AG04450 (cell line): ENCODE results near the gene NDOR1. TPM values are rescaled to one million over a fixed set of nuclear protein-coding genes. Genes with fewer than 3 reads are reported as not detected.

Source experiments
- CTCF ChIA-PET: fragments of 300-600, 350-600 bp; formaldehyde crosslinking; extraction: SDS; loops from one replicate; lab custom pipeline; 2022; ENCODE audit warnings: antibody characterized with exemption, inconsistent platforms; lab: Charles Lee
- POLR2A ChIA-PET: fragments of 350-600 bp; formaldehyde crosslinking; extraction: SDS; loops from one replicate; lab custom pipeline; 2021; ENCODE audit warnings: antibody characterized with exemption, inconsistent platforms; lab: Yijun Ruan, JAX
- DNase-seq: peaks from one replicate; pipeline ENCODE4 v3.0.0-alpha.2; 2011; ENCODE audit warnings: low read depth, low spot score
- H3K27ac ChIP-seq: one replicate; pipeline ENCODE4 v1.5.1; 2012; ENCODE audit warnings: low read depth, low read length, control low read depth
- H3K27me3 ChIP-seq: one replicate; pipeline ENCODE4 v1.6.0; 2012; ENCODE audit warnings: low read length; ENCODE audit not compliant: control insufficient read depth, insufficient read depth
- H3K4me3 ChIP-seq: 2 replicates; pipeline ENCODE4 v1.5.1; 2011; ENCODE audit warnings: mild to moderate bottlenecking, low read depth, low read length, control low read depth
- H3K9me3 ChIP-seq: 2 replicates; pipeline ENCODE4 v1.5.1; 2012; ENCODE audit warnings: low read length; ENCODE audit not compliant: control insufficient read depth, insufficient read depth
- CTCF ChIP-seq: IDR thresholded peaks from 2 replicates; pipeline ENCODE4 v1.5.1; 2011; ENCODE audit warnings: low read depth, low read length, control low read depth, inconsistent platforms
- polyA plus RNA-seq: library from polyadenylated mRNA; depleted of rRNA; stranded (reverse); fragments of >200 nt; gene quantifications from 2 replicates; pipeline ENCODE4 v1.2.3, GENCODE V29; 2011

The NDOR1 gene
- polyA plus RNA-seq, 1 experiment: 2.8 TPM

DNA sequence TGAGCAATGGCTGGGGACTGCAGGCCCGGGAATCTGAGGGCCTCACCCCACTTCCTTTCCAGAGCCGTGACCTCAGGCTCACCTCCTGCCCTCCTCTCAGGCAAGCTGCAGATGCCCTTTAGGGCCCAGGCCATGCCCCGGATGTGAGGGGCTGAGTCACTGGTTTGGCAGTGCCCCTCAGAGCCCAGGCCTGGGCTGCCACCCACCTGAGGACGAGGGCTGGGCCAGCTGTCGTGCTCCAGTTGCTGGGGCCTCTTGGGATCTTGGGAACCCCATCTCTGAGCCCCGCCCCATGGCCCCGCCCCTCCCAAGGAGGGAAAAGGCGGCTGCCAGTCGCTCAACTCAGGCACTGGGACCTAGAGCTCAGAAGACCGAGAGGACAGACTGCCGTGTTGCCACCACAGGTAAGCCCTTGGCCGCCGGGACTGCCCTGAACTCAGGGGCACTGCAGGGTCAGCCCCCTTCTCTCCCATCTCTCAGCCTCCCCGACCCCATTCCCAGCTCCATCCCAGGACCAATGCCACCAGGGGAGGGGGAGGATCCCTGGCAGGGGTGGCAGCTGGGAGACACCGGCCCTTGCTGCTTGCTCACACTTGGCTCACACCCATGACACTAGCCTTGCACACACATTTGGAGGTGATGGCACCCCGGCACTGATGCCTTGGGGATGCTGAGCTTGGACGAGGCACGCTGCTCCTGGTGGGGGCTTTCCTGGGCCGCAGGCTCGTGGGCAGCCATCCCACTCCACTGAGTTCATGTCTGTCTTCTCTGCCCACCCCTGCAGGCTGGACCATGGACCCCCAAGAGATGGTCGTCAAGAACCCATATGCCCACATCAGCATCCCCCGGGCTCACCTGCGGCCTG is 19.6 kb downstream of the NDOR1 start, which contains the start of gene CYSRT1:
CYSRT1 (plus strand) TSS at position 345 of the 865 bp plus-strand sequence; CDS start at position 793, 448 bp downstream.
- no peak for TF ChIP-seq CTCF
- Histone ChIP-seq H3K27ac (no peak within 1 kb of the TSS), H3K9me3 (no peaks in the 10 kb centered on the region; the same call in 1 of the 2 replicates), H3K4me3 (peak within 1 kb of the TSS; percentile 80), H3K27me3 (no peaks in the 10 kb centered on the region)
- no peak for DNase-seq
- CTCF ChIA-PET: interaction anchor here (3.7 kb wide), 1 partner anchor 12 kb away, joined by 29 read pairs; no protein-coding TSS in a partner anchor
- POLR2A ChIA-PET: interaction anchor here (1.3 kb wide), 1 partner anchor 16 kb away, joined by 6 read pairs; the partner anchor contains the start of gene TUBB4B

DNA sequence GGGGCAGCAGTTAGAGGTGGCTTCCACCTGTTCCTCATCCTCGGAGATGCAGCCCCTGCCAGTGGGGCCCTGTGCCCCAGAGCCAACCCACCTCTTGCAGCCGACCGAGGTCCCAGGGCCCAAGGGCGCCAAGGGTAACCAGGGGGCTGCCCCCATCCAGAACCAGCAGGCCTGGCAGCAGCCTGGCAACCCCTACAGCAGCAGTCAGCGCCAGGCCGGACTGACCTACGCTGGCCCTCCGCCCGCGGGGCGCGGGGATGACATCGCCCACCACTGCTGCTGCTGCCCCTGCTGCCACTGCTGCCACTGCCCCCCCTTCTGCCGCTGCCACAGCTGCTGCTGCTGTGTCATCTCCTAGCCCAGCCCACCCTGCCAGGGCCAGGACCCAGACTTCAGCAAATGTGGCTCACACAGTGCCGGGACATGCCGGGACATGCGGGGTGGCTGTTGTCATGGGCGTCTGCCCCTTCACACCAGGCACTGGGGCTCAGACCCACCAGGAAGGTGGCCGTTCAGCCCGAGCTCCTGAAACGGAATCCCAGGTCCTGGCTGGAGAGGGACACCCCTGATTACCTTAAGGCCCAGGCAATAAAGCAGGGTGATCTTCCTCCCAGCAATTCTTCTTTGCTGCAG is 20.3 kb downstream of the NDOR1 start:
- no peak overlapping the region for H3K4me3 ChIP-seq
- H3K27ac ChIP-seq: no peak overlapping the region
- H3K27me3 ChIP-seq: no peaks in the 10 kb centered on the region
- H3K9me3 ChIP-seq: no peaks in the 10 kb centered on the region; the same call in 1 of the 2 replicates
- no peak for DNase-seq
- ChIA-PET CTCF (interaction anchor here (1.0 to 3.7 kb wide), 3 partner anchors 11 to 158 kb away, joined by 3 to 29 read pairs (median 14); no protein-coding TSS in a partner anchor), POLR2A (interaction anchor here (1.3 kb wide), 1 partner anchor 15 kb away, joined by 6 read pairs; the partner anchor contains the start of gene TUBB4B)
- TF ChIP-seq CTCF: no peak

- no peaks in the 10 kb centered on the region; the same call in 1 of the 2 replicates for H3K9me3 ChIP-seq
- no peaks in the 10 kb centered on the region for H3K27me3 ChIP-seq
- no peak overlapping the region for H3K4me3 ChIP-seq
- ChIA-PET POLR2A (interaction anchor here (1.4 to 1.8 kb wide), 3 partner anchors 14 to 140 kb away, joined by 3 to 7 read pairs (median 5); partner anchors contain the start of genes MAN1B1 and TUBB4B), CTCF (interaction anchor here (1.0 to 2.4 kb wide), 4 partner anchors 10 to 159 kb away, joined by 3 to 14 read pairs (median 6); no protein-coding TSS in a partner anchor)
- TF ChIP-seq CTCF: no peak
- no peak overlapping the region for H3K27ac ChIP-seq
- DNase-seq: no peak
These were observed 21.0 kb downstream of the NDOR1 start for GRCh38 chr9:137226338-137227053.

DNA sequence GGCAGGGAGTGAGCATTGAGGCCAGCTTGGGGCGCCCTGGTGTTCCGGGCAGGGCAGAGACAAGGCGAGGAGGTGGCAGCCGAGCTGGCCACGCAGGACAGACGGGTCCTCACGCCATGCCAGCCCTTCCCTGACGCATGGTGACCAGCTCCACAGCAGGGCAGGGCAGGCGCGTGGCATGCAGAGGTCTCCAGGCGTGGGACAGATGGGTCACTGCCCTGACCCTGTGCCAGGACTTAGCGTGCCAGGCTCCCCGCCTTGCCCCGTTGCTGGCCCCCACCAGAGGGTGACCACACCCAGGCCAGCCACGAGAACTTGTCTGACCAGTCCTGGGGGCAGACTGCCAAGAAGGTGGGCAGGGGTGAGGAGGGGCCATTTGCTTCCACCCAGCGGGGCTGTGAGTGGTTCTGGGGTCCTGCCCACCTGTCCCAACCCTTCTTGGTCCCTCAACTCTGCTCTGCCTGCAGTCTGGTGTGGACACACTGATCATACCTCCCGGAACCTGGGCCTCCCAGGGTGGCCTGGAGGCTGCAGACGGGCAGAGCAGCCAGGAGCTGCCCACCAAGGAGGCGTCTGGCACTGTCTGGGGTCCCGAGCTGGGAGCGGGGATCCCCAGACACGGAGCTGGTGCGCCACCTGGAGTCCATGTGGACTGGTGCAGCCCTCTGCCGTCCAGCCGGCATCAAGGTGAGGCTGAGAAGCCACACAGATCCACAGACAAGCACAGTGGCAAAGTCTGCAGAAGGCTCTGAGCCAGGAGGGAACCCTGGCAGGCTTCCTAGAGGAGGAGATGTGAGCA is 21.8 kb downstream of the NDOR1 start, which contains the start of gene RNF224:
RNF224 (plus strand) TSS at position 449 of the 799 bp plus-strand sequence. CDS start 834 bp downstream, outside the sequence.
- peak; percentile 85 for TF ChIP-seq CTCF
- POLR2A ChIA-PET: interaction anchor here (0.8 to 1.8 kb wide), 4 partner anchors 13 to 140 kb away, joined by 3 to 7 read pairs (median 4); partner anchors contain the start of genes MAN1B1 and TUBB4B
- no peaks in the 10 kb centered on the region; the same call in 1 of the 2 replicates for H3K9me3 ChIP-seq
- no peak within 1 kb of the TSS for H3K27ac ChIP-seq
- DNase-seq: peak; percentile 38
- no peaks in the 10 kb centered on the region for H3K27me3 ChIP-seq
- H3K4me3 ChIP-seq: no peak within 1 kb of the TSS
- CTCF ChIA-PET: interaction anchor here (0.6 to 2.4 kb wide), 12 partner anchors 9 to 199 kb away, joined by 3 to 14 read pairs (median 4); no protein-coding TSS in a partner anchor
